Anterior cingulate cortex (tissue), 58 donors: ENCODE measurements around the gene RASGEF1C.
"Not testable (repeated sequence)": the region's sequence is repeated elsewhere in the genome, so short reads cannot be mapped to it uniquely, and the experiment has no call there.

Experiments
- DNase-seq, 58 donors: peaks; one replicate each; lab custom pipeline; 2025; lab: John Stamatoyannopoulos, UW

Gene RASGEF1C

DNA sequence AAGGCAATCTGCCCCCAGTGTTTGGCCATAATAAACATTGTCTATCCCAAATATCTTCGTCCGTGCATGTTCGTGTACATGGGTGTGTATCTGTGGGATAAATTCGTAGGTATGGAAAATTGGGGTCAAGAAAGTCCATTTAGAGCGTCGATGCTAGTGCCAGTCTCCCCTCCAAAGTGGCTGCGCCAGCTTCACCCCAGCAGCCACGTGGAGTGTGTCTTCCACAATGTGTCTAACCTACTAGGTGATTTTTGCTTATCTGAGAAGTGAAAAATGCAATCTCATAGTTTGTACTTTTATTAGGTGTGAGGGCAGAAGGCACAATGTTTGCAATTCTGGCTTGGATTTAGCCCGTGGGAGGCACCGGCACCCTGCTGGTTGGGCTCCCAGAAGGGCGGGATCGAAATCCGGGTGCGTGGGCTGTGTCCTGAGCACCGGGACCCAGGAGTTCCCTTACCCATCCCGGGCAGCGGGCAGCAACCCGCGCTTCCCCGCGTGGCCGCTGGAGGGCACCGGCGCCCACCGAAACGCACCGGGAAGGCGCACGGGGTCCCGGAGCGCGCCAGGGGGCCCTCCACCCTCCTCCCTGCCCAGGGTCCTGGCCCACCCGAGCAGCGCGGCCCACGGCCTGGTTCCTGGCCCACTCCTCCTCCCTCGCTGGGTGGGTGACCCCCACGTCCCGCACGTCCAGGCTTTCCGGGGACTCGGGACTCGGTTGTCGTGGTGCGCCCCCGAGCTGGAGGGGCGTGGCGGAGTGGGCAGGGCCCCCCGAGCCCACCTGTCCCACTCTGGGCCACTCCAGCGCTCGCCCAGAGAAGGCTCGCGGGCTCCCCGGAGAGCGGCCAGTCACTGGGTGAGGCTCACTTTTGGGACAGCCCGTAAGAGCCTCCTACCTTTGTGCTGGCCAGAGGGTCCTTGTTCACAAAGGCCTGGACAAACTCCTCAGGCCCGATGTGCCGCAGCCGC, 82.0 kb downstream of the RASGEF1C start:
- DNase-seq: peak in 15 of 58 donors; percentile 17 to 56 (median 30)

DNA sequence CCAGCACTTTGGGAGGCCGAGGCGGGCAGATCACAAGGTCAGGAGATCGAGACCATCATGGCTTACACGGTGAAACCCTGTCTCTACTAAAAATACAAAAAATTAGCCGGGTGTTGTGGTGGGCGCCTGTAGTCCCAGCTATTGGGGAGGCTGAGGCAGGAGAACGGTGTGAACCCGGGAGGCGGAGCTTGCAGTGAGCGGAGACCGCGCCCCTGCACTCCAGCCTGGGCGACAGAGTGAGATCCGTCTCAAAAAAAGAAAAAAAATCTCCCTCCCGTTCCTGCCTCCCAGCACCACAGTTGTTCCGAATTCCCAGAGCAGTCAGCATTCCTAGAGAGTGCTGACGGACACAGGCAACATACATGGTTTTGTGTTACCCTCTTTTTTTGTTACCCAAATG, 82.9 kb downstream of the RASGEF1C start:
- not testable (repeated sequence) for DNase-seq

DNA sequence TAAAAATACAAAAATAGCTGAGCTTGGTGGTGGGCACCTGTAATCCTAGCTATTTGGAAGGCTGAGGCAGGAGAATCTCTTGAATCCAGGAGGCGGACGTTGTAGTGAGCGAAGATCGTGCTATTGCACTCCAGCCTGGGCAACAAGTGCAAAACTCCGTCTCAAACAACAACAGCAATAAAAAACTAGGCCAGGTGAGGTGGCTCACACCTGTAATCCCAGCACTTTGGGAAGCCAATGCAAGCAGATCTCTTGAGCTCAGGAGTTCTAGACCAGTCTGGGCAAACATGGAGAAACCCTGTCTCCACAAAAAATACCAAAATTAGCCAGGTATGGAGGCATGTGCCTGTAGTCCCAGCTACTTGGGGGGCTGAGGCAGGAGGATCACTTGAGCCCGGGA, 84.3 kb downstream of the RASGEF1C start:
- not testable (repeated sequence) for DNase-seq

DNA sequence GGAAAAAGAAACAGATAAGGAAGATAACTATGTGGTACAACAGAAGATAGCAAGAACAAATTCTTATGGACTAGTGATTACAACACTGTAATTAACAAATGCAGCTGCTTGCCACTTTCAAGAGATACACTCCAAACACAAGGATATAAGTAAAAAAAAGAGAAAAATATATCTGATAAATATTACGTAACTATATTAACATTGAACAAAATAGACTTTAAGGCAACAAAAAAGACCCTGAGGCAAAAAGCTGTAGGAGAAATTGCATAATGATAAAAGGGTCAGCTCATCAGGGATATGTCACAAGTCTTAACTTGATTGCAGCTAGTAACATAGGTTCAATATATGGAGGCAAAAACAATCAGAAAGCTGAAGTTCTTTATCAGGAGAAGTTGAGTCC, 86.1 kb downstream of the RASGEF1C start:
- DNase-seq: no peak

DNA sequence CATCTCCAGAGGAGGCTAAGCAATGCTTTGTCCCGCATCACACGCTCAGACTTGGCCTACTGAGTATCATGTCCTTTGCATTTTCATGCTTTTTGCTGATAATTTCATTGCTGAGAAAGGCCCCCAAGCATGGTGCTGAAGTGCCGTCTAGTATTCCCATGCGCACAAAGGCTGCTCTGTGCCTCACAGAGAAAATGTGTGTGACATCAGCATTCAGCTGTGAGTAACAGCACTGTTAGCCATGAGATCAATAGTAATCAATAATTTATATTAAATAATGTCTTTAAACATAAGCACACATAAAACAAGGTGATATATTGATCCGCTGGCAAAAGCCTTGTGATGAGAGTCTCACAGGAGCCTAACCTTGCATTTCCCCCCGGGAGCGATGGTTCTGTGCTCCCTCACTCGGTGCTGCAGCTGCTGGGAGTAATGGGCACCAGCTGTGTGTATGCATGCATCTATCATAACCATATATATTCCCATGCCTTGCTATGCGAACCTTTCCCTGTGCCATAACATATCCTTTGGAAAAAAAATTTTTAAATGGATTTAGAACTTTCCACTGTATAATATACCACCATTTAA, 87.1 kb downstream of the RASGEF1C start:
- no peak for DNase-seq

DNA sequence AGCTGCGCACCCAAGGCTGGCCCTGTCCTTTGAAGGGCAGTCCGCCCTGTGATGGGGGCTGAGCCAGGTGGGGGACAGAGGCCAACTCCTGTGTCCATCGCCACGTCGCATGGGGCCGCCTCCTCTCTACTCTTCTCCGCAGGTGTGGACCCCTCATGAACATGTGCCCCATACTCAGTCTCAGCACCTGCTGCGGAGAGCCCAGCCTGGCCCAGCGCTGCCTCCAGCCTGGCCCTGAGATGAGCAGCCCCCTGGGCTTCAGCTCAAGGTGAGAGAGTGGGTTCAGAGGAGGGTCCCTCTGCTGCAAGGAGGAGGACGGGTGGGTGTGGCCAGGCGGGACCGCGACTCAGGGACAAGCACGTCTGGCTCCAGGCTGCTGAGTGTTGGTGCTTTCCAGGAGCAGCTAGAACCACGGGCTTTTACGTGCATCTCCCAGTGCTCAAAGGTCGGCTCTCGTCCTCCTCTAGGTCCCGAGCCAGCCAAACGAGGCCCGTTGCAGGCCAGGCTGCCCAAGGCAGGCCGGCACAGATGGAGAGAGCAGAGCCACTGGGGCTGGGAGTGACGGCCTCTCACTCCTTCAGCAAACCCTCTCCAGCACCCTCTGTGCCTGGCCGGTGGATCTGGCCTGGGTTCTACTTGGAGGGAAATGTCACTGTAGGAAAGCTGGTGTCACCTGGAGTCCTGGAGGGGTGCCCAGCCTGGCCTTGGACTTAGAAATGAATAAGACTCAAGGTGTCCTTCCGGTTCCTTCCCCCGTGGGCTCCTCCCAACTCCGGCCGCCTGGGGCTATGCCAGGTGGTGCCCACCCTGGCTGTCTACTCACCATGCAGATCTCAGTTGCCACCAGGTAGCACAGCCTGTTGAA, 88.5 kb downstream of the RASGEF1C start:
- no peak for DNase-seq

DNA sequence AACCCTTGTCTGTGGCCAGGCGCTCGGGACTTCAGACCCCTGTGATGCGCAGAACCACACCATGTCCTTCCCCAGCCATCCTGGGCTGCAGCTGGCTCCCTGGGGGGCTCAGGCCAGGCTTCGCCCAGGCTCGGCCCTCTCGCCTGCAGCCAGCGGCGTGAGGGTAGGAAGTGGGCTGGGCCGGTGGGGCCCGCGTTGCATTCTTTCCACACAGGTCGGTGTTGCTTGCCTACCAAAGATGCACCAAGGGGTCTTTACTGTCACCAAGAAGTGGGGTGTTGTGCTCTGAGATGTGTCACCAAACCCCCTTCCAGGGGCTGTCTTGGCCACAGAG, 89.1 kb downstream of the RASGEF1C start:
- no peak for DNase-seq

DNA sequence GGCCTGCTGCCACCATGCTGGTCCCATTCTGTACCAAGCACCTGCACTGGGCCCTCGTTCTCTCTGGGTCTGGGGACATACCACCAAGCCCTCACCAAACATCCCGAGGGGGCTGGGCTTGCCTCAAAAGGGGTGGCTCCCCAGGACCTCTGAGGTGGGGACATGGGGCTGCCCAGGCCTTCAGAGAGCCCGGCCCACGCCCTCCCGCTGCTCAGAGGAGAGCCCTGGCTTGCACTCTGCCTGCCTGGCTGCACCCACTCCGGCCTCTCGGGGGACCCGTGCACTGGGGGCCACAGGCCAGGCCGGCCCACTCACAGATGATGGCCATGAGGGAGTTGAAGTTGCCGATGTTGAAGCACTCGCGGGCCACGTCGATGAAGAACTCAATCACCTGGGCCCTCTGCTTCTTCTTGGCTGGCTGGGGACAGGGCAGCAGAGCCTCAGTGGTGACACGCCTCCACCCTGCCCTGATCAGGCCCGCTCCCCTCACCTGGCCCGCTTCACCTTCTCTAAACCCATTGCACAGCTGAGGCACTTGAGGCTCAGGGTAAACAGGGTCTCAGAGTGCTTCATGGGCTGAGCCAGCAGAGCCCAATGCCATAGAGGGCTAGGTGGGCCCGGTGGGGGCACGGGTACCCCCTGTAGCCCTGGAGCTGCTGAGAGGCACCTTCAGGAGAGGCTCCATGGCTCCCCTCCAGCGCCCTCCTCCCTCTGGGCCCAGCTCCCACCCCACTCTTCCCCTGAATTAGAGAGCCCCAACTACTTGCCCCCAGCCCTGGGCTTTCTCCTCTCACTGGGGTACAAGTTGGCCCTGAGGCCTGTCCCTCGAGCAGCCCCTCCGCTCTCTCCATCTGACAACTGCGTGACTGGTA, 89.7 kb downstream of the RASGEF1C start:
- DNase-seq: no peak

DNA sequence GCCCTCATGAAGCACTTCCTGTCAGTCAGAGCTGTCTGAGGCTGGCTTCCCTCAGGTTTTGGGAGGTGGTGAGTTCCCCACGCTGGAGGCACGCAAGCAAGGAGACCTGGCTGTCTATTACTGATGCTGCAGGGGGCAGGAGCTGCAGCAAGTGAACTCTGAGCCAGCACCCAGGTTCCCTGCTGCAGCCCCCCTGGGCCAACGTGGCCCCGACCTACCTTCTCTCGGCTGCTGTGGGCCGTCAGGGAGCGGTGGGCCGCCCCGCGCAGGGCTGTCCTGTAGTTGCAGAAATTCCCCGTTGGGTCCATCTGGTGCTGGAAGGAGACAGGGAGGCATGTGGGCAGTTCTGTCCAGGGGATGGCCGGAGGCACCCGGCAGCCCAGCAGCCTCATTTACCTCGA, 90.6 kb downstream of the RASGEF1C start:
- DNase-seq: no peak

DNA sequence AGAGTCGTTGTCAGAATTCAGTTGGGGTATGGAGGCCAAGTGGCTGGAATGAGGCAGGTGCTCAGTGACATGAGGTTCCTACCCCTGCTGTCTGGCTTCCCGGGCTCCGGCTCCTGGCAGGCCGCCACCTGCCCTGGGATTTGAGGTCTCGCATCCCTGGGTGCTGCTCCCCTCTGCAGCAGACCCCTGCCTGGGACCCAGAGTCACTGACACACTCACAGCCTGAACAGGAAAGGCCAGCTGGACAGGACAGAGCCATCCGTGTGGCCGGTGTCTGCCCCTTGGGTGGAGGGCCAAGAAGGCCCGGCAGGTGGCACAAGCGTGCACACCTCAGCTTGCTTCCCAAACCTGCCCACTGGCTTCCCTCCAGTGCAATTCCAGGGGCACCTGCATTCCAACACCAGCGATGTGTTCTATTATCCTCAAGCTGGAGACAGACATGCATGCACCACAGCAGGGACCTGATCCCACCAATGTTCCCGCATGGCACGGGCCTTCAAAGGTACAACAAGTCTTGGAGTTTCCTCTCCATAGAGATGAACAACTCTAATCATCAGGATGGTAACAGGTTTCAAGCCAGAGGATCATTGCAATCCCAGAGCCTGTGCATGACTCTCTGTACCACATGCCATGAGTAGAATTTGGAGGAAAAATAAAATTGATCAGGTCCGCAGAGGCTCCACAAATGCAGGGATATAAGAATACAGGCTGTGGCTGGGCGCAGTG, 91.8 kb downstream of the RASGEF1C start:
- DNase-seq: no peak

DNA sequence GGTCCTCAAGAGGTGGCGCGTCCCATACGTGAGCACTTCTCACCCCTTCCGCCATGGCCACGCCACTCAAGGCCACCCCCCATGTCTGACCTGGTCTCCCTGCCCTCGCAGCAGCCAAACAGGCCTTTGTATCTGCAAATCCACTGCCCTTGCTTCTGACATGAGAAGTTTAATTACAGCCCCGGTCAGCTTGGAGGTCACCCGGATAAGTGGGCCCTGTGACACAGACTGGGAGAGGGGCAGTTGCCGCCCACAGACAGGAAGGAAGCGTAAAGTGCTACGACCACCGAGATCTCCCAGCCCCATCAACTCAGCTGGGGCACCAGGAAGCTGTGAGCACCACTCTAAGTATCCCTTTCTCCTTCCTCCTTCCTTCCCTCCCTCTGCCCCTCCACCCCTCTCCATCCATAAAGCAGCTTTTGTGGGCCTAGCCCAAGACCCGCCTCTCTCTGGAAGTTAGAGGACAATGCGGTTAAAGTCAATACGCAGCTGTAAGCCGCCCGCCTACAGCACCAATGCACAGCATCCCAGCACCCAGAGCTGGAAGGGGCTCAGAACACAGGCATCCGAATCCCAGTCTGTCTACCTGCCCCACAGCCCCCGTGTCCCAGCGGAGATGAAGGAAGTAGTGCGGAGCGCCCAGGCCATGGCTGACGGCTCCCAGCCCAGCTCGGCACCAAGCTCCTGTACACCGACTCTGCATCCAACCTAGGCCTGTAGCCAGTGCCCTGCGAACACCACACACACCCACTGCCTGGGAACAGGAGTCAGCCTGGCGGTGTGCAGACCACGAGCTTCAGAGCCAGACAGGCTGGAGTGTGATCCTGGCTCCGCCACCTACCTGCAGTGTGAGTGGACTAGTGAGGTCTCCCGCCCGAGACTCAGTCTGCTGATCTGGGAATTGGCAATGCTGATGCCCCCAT, 92.7 kb downstream of the RASGEF1C start:
- DNase-seq: no peak

DNA sequence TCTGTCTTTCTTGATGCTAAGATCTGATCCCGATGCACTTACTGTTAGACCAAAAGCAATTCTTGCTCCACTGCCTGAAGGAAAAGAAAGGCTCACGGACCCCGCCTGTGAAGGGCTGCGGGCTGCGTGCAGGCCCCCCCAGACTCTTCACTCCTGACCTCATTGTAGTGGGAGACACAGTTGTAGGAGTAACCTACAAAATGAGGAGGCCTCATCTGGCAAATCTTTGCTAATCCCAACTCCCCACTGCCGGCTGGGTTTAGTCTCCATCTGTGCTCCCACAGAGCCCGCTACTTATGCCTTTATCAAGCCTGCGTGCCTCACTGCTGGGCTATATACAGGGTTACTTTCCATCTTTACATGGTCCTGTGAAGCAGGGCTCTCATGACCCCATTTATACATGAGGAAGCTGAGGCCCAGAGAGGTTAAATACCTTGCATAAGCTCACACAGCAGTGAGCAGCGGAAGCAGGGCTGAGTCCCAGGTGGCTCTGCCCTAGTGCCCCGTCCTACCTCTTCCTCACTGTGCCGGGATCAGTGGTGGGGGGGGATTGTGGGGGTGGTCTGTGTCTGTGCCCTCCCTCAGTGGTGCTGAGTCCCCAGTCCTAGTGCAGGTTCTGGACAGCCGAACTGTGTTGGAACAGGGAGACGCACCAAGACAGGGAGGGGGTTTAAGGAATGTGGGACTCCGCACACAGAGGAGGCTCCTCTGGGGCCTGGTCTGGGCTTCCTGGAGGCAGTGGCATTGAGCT, 93.5 kb downstream of the RASGEF1C start:
- DNase-seq: no peak

DNA sequence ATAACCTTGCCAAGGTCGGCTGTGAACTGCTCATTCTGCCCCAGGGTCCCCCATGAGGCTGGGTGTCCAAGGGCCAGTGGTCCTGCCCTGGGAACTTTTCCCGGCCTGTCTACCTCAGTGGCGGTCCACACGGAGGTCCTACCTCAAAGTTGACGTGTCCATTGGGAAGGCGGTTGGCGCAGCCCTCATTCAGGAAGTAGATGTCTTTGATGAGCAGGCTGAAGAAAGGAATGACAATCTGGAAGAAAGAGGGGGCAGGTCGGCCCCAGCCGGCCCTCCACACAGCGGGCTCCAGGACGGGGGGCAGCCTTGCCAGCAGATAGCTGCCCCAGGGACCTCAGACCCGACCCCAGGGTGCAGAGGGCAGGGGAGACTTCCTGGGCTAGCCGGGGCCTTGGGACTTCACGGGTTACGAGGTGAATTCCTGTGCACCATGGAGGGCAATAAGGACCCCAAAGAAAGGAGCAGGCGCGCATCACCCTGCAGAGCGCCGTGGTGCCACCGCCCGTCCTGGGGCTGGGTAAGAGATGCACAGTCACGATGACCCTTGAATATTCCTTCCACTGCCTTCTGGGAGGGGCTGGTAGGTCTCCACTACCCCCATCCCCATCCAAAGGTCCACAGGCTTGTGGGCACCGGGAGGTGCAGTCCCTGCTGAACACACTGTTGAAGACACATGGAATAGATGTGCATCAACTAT, 94.6 kb downstream of the RASGEF1C start:
- DNase-seq: no peak

DNA sequence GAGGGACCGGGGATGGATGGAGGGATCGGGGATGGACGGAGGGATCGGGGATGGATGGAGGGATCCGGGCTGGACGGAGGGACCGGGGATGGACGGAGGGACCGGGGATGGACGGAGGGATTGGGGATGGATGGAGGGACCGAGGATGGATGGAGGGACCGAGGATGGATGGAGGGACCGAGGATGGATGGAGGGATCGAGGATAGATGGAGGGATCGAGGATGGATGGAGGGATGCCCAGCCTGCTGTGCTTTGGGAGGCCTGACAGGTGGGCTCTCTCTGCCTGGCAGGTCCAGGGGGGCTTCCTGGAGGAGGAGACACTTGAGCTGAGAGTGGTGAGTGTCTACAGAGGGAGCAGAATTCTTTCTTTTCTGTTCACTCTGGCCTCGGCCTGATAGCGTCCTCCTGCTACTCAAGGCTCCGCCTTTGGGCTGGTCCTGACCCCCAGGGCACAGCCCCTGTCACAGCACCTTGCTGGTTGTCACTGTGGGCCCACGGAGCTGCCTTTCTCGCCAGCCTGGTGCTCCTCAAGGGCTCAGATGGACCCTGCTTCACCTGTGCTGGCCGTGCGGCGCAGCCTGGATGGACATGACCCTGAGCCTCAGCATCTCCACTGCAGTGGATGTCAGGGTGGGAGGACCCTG, 95.2 kb downstream of the RASGEF1C start:
- no peak for DNase-seq

DNA sequence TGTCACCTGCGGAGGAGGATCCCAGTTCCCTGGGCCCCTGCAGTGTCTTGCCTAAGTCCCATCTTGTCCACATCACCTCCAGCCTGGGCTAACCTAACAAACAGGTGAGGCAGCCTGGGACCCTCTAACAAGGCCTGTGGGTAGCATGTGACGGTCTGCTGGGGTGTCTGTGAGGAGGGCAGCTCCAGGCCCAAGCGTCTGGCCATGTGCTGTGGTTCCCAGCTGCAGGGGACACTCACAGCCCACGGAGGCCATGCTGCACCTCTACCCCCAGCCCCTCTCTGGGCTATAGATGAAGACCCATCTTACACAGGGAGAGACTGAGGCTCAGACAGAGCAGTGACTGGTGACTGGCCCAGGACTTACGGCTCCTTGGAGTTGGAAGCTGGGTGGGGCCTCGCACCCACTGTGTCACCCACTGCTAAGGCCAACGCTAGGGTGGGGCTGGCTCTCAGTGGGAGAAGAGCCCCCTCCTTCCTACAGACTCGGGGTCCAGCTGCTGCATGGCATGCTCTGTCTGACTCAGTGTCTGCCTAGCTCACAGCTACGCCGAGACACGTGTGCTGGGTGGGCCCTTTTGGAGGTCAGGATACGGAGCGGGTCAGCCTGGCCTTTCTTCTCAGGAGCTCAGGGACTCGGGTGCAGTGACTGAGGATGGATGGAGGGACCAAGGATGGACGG, 96.7 kb downstream of the RASGEF1C start:
- DNase-seq: no peak
